Measurements from ENCODE around the gene CSPG5. TPM values are rescaled to one million over a fixed set of nuclear protein-coding genes. Genes with fewer than 3 reads are reported as not detected.

CSPG5 gene
- total and polyA plus RNA-seq, 11 donors, result 0.12 to 0.86 (median 0.34) TPM; not detected in 1

DNA sequence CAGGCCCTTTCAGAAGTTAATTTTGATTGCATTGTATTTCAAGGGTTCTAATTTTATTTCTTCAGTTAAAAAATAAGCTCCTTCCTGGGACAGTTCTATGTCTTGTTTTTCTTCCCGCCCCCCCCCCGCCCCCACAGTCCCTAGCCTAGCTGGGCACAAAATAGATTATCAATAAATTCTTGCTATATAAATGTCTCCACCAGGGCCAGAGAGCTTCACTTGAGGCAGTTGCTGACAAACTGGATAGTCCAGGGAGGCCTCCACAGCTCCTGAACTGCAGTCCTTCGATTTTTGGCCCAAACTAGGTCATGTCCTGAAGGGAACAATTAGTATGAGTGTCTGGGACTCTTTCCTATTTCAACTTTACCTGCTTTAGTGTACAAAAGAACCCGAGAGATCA is 9.9 kb upstream of the CSPG5 start:
- DNase-seq (no peak), ATAC-seq (no peak)
- no peaks in the 10 kb centered on the region for H3K27me3 ChIP-seq
- intact Hi-C loops (cut with DNase I), result no loop called here
- H3K36me3 ChIP-seq, result peaks cover 0 to 77% (median 53%) of the 10 kb centered on the region in 9 donors
- peaks cover 0 to 6% (median 0%) of the 10 kb centered on the region in 12 donors for H3K4me1 ChIP-seq
- 93 to 99% (median 95%) methylated on average over 4 of the region's 4 CpGs for WGBS, 4 donors
- H3K4me3 ChIP-seq, result no peak overlapping the region
- H3K27ac ChIP-seq, result no peak overlapping the region
- no peak for TF ChIP-seq POLR2A (IDR thresholded peaks at IDR 0.05)
- TF ChIP-seq, protein P1, sequence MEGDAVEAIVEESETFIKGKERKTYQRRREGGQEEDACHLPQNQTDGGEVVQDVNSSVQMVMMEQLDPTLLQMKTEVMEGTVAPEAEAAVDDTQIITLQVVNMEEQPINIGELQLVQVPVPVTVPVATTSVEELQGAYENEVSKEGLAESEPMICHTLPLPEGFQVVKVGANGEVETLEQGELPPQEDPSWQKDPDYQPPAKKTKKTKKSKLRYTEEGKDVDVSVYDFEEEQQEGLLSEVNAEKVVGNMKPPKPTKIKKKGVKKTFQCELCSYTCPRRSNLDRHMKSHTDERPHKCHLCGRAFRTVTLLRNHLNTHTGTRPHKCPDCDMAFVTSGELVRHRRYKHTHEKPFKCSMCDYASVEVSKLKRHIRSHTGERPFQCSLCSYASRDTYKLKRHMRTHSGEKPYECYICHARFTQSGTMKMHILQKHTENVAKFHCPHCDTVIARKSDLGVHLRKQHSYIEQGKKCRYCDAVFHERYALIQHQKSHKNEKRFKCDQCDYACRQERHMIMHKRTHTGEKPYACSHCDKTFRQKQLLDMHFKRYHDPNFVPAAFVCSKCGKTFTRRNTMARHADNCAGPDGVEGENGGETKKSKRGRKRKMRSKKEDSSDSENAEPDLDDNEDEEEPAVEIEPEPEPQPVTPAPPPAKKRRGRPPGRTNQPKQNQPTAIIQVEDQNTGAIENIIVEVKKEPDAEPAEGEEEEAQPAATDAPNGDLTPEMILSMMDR (IDR thresholded peaks at IDR 0.05), result no peak
- H3K9me3 ChIP-seq, result no peaks in the 10 kb centered on the region

DNA sequence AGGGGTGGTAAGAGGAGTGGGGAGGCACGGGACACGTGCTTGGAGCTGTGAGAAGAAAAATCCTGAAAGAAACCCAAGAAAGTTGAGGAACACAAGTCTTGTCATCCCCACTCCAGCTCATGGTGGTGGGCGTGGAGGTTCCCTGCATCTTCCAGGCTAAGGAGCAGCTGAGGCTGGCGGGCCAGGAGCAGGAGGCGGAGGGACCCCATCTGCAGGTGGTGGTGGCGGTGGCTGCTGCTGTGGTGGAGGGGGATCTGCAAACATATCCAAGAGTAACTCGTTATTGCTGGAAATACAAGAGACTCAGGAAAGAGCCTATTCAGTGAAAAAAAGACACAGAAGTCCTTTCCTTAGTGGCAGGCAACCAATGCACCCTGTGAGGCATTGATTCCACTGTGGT is 9.4 kb upstream of the CSPG5 start:
- ATAC-seq, result no peak
- 95 to 98% (median 97%) methylated on average over 7 of the region's 7 CpGs for WGBS, 4 donors
- Histone ChIP-seq H3K4me1 (peaks cover 0 to 6% (median 0%) of the 10 kb centered on the region in 12 donors), H3K36me3 (peaks cover 0 to 73% (median 50%) of the 10 kb centered on the region in 9 donors), H3K27me3 (no peaks in the 10 kb centered on the region), H3K4me3 (no peak overlapping the region), H3K9me3 (no peaks in the 10 kb centered on the region), H3K27ac (no peak overlapping the region)
- intact Hi-C loops (cut with DNase I), result no loop called here
- no peak for DNase-seq
- no peak for TF ChIP-seq POLR2A (IDR thresholded peaks at IDR 0.05)
- TF ChIP-seq, protein P1 (IDR thresholded peaks at IDR 0.05), result no peak

DNA sequence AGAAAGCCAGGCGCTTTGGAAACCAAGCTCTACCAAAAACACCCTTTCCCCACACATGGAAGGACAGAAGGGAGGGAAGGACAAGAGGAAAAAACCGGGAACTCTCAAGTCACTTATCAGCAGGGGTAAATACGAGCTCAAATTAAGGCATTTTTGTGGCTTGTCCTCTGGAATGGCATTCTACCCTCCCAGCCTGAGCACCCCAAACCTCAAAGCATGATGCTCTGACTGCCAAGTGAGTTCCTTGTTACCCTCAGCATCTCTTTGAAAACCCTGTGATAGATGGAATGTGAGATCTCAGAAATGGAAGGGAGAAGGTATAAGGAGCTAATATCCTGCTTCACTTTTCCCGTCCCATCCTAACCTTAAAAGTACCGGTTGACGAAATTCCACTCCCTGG is 8.1 kb upstream of the CSPG5 start:
- Histone ChIP-seq H3K36me3 (peaks cover 0 to 67% (median 43%) of the 10 kb centered on the region in 9 donors), H3K4me3 (no peak overlapping the region), H3K9me3 (no peaks in the 10 kb centered on the region), H3K27me3 (no peaks in the 10 kb centered on the region), H3K4me1 (peaks cover 0 to 6% (median 0%) of the 10 kb centered on the region in 12 donors), H3K27ac (no peak overlapping the region)
- ATAC-seq (no peak), DNase-seq (no peak)
- TF ChIP-seq, protein P1 (IDR thresholded peaks at IDR 0.05), result no peak
- no peak for TF ChIP-seq POLR2A (IDR thresholded peaks at IDR 0.05)
- intact Hi-C loops (cut with DNase I), result no loop called here
- 92 to 94% (median 93%) methylated on average over 6 of the region's 6 CpGs for WGBS, 4 donors

DNA sequence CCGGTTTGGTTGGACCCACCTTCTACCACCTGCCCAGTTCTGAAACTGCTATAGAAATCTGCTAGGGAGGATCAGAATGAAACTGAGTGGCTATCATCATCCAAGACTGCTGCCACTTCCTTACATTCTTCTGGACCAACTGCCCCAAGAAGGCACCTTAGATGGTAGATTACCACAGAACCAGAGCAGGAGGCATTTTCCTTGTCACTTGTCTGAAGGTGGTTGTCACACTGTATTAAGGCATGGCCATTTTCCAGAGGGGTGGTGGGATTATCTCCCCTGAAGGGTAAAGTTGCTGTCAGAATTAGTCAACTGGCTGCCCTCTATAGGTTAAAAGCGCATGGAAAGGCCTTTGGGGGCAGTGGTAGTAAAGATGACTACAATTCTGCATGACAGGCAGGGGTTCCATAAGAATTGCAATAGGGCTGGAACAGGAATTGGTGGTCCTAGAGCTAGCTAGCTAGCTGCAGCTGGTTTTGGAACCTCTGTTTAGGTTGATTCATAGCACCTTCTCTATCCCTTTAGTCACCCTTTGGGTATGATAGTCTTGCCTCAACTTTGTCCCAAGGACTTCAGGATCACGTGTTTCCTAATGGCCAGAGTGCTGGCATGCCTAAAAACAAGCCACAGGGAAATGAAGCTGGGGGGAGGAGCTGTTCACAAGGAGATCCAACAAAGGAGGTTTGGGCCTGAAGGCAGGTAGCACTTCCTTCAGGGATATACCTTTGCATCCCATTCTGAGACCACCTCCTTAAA is 4.8 kb upstream of the CSPG5 start:
- ATAC-seq, result no peak
- H3K36me3 ChIP-seq, result peaks cover 0 to 38% (median 16%) of the 10 kb centered on the region in 9 donors
- DNase-seq, result no peak
- WGBS, 4 donors, result 84 to 85% (median 85%) methylated on average over 3 of the region's 3 CpGs
- H3K4me1 ChIP-seq, result peaks cover 0 to 8% (median 4%) of the 10 kb centered on the region in 12 donors
- peaks cover 0 to 17% (median 0%) of the 10 kb centered on the region in 9 donors for H3K27me3 ChIP-seq
- no peak for TF ChIP-seq POLR2A (IDR thresholded peaks at IDR 0.05)
- TF ChIP-seq, protein P1 (IDR thresholded peaks at IDR 0.05), result no peak
- intact Hi-C loops (cut with DNase I), result no loop called here
- no peak overlapping the region for H3K4me3 ChIP-seq
- H3K9me3 ChIP-seq, result no peaks in the 10 kb centered on the region
- no peak overlapping the region for H3K27ac ChIP-seq

Measured in heart left ventricle (tissue), 16 donors.